CD4-positive, alpha-beta T cell (primary cell): ENCODE data around the gene CHADL. TPM values are rescaled to one million over a fixed set of nuclear protein-coding genes. Genes with fewer than 3 reads are reported as not detected.
A peak's percentile ranks its signal among the peaks of the same experiment; 100 is the strongest.

Experiments used
- ATAC-seq: fragments of 200-7000 bp; cut with Tn5 transposase; one replicate; pipeline ENCODE4 v1.10.0; 2022; ENCODE audit warnings: mild to moderate bottlenecking; ENCODE audit not compliant: poor library complexity
- CTCF ChIA-PET: fragments of 350-600 bp; sonication (Branson Sonifier 250); formaldehyde crosslinking; loops from one replicate; lab custom pipeline; 2021; ENCODE audit warnings: antibody characterized with exemption, inconsistent platforms; lab: Charles Lee
- POLR2A ChIA-PET: fragments of 350-600 bp; sonication (Branson Sonifier 250); formaldehyde crosslinking; loops from one replicate; lab custom pipeline; 2021; ENCODE audit warnings: antibody characterized with exemption, inconsistent platforms; lab: Charles Lee
- DNase-seq, 14 experiments: peaks; one replicate each; pipeline ENCODE4 v3.0.0-alpha.2; 2013 to 2020; ENCODE audit warnings: mixed read lengths in 2 of 14
- H3K27ac ChIP-seq, 2 donors: one replicate each; pipeline versions ENCODE4 v1.5.1 to v1.7.0; 2013; ENCODE audit warnings: low read length in 2 of 2, low read depth in 1 of 2, mild to moderate bottlenecking in 1 of 2
- H3K27me3 ChIP-seq, 2 experiments: 1 replicate in 1 of 2; 2 replicates in 1 of 2; pipeline versions ENCODE4 v1.6.1 to v1.7.0; 2013; ENCODE audit warnings: low read length in 2 of 2, control low read depth in 1 of 2, mild to moderate bottlenecking in 1 of 2, moderate library complexity in 1 of 2; ENCODE audit not compliant: insufficient read depth in 2 of 2, control insufficient read depth in 1 of 2
- H3K36me3 ChIP-seq: one replicate; pipeline ENCODE4 v1.6.1; 2013; ENCODE audit warnings: low read length, control low read depth; ENCODE audit not compliant: insufficient read depth
- H3K4me1 ChIP-seq: one replicate; pipeline ENCODE4 v1.6.1; 2013; ENCODE audit warnings: low read length, control low read depth; ENCODE audit not compliant: insufficient read depth
- H3K4me3 ChIP-seq: one replicate; pipeline ENCODE4 v1.5.1; 2013; ENCODE audit warnings: mild to moderate bottlenecking, low read length, moderate library complexity
- H3K9me3 ChIP-seq, 2 experiments: 1 replicate in 1 of 2; 2 replicates in 1 of 2; pipeline versions ENCODE4 v1.6.1 to v1.7.0; 2013; ENCODE audit warnings: low read length in 2 of 2, mild to moderate bottlenecking in 2 of 2, control low read depth in 1 of 2, moderate library complexity in 1 of 2; ENCODE audit not compliant: control insufficient read depth in 1 of 2, insufficient read depth in 1 of 2
- H3K27ac Mint-ChIP-seq: one replicate; pipeline ENCODE4 v1.8.0; 2020; ENCODE audit warnings: mixed read lengths
- H3K27me3 Mint-ChIP-seq: one replicate; pipeline ENCODE4 v1.8.0; 2021; ENCODE audit warnings: mixed read lengths
- H3K36me3 Mint-ChIP-seq: one replicate; pipeline ENCODE4 v1.8.0; 2021; ENCODE audit warnings: low read depth, mixed read lengths
- H3K4me1 Mint-ChIP-seq: one replicate; pipeline ENCODE4 v1.8.0; 2021; ENCODE audit warnings: low read depth, mixed read lengths
- H3K4me3 Mint-ChIP-seq: one replicate; pipeline ENCODE4 v1.8.0; 2020; ENCODE audit warnings: mild to moderate bottlenecking, mixed read lengths
- H3K9me3 Mint-ChIP-seq: one replicate; pipeline ENCODE4 v1.8.0; 2020; ENCODE audit warnings: mixed read lengths
- CTCF ChIP-seq: fragments of 200-600 bp; IDR thresholded peaks from one replicate; pipeline ENCODE4 v1.8.0; 2022; ENCODE audit warnings: antibody characterized with exemption, mild to moderate bottlenecking
- intact Hi-C, 2 experiments: fragments of 100-400 bp; cut with DNase I in 1 of 2; cut with micrococcal nuclease in 1 of 2; formaldehyde crosslinking; loops; one replicate each; pipeline versions ENCODE4 v1.15.1 to v1.9.0; 2023 to 2025; cut with DNase I, micrococcal nuclease
- polyA plus RNA-seq, 2 donors: library from polyadenylated mRNA; unstranded; fragments of 120-200 nt; gene quantifications; one replicate each; pipeline ENCODE4 v1.2.1, GENCODE V29; 2013
- total RNA-seq, 174 experiments: library from RNA in 2 of 174; stranded (reverse) in 2 of 174; gene quantifications; one replicate each; pipeline ENCODE4 v1.2.3 and lab custom pipeline; 2021 to 2026

The CHADL gene
- total RNA-seq (1 to 10 TPM; 1.7 to 1.8 TPM), total RNA-seq (lab: John Stamatoyannopoulos, UW) (0.10 to 2.4 (median 0.67) reads per million in 172 experiments)
- polyA plus RNA-seq (2013, experiment 1 of 2) = 0.20 TPM
- 0.34 TPM for polyA plus RNA-seq (2013, experiment 2 of 2)

GRCh38 chr22:41240377-41241132 is at the start of gene CHADL:
Gene CHADL (minus strand): TSS chr22:41240931. CDS start chr22:41240881, 50 bp downstream.
- Histone ChIP-seq H3K4me3 (no peak within 1 kb of the TSS), H3K9me3 (no peaks in the 10 kb centered on the region), H3K27me3 (no peaks in the 10 kb centered on the region), H3K36me3 (peaks cover 6% of the 10 kb centered on the region), H3K4me1 (peaks cover 16% of the 10 kb centered on the region), H3K27ac (no peak within 1 kb of the TSS)
- TF ChIP-seq CTCF = no peak
- ChIA-PET POLR2A (no interaction called here), CTCF (no interaction called here)
- ATAC-seq (no peak), DNase-seq (no peak)
- Mint-ChIP-seq H3K4me1 (peaks cover 5% of the 10 kb centered on the region), H3K36me3 (peaks cover 6% of the 10 kb centered on the region), H3K27me3 (no peaks in the 10 kb centered on the region), H3K9me3 (no peaks in the 10 kb centered on the region), H3K4me3 (peak within 1 kb of the TSS; percentile 48), H3K27ac (peak within 1 kb of the TSS; percentile 44)
- intact Hi-C loops = no loop called here

GRCh38 chr22:41289671-41290070 is 48.9 kb upstream of the CHADL start:
- no peaks in the 10 kb centered on the region for H3K9me3 ChIP-seq
- peaks cover 2% of the 10 kb centered on the region for H3K36me3 ChIP-seq
- intact Hi-C loops = loop anchor here (5.0 to 10.0 kb wide), 7 partner anchors 82 to 1153 kb away; partner anchors contain the start of genes TOB2 (in 2 of the 2), ACO2 (in 1 of the 2), L3MBTL2 (in 1 of the 2) and PHF5A (in 1 of the 2)
- H3K4me3 Mint-ChIP-seq = peak overlapping the region; percentile 46
- no peak overlapping the region for H3K27ac ChIP-seq
- peaks cover 16% of the 10 kb centered on the region for H3K4me1 ChIP-seq
- H3K27me3 Mint-ChIP-seq = no peaks in the 10 kb centered on the region
- no peak for TF ChIP-seq CTCF
- peaks cover 25% of the 10 kb centered on the region for H3K4me1 Mint-ChIP-seq
- ChIA-PET POLR2A (no interaction called here), CTCF (interaction anchor here (1.0 kb wide), 1 partner anchor 12 kb away, joined by 3 read pairs; the partner anchor contains the start of gene ZC3H7B)
- peaks cover 21% of the 10 kb centered on the region for H3K36me3 Mint-ChIP-seq
- H3K27ac Mint-ChIP-seq = peak overlapping the region; percentile 68
- H3K27me3 ChIP-seq = no peaks in the 10 kb centered on the region
- H3K9me3 Mint-ChIP-seq = no peaks in the 10 kb centered on the region
- H3K4me3 ChIP-seq = no peak overlapping the region
- DNase-seq (no peak), ATAC-seq (no peak)

GRCh38 chr22:41288245-41288946 is 47.7 kb upstream of the CHADL start:
- Histone ChIP-seq H3K4me1 (peaks cover 27% of the 10 kb centered on the region), H3K4me3 (no peak overlapping the region), H3K9me3 (no peaks in the 10 kb centered on the region), H3K27me3 (no peaks in the 10 kb centered on the region), H3K36me3 (peaks cover 14% of the 10 kb centered on the region), H3K27ac (no peak overlapping the region)
- peak overlapping the region; percentile 83 for H3K4me3 Mint-ChIP-seq
- TF ChIP-seq CTCF = no peak
- H3K27me3 Mint-ChIP-seq = no peaks in the 10 kb centered on the region
- no peak for ATAC-seq
- DNase-seq = no peak
- peak overlapping the region; percentile 85 for H3K27ac Mint-ChIP-seq
- ChIA-PET POLR2A (interaction anchor here (4.2 kb wide), 1 partner anchor 14 kb away, joined by 170 read pairs; the partner anchor contains the start of gene ZC3H7B), CTCF (interaction anchor here (0.6 kb wide), 1 partner anchor 9 kb away, joined by 3 read pairs; no protein-coding TSS in a partner anchor)
- intact Hi-C loops = loop anchor here (5.0 to 10.0 kb wide), 7 partner anchors 81 to 1154 kb away; partner anchors contain the start of genes TOB2 (in 2 of the 2), ACO2 (in 1 of the 2), L3MBTL2 (in 1 of the 2) and PHF5A (in 1 of the 2)
- H3K4me1 Mint-ChIP-seq = peaks cover 32% of the 10 kb centered on the region
- peaks cover 25% of the 10 kb centered on the region for H3K36me3 Mint-ChIP-seq
- H3K9me3 Mint-ChIP-seq = no peaks in the 10 kb centered on the region
